Stimulated activated CD8-positive, alpha-beta memory T cell treated with anti-CD3 and anti-CD28 coated beads, Interleukin-7, amount 100 ng/mL, for 1 hour (primary cell): ENCODE data around the gene RNASEH2A.

Experiments
- DNase-seq, 2 donors: peaks; one replicate each; pipeline ENCODE4 v3.0.0-alpha.2; 2020; ENCODE audit warnings: low read depth in 2 of 2

The RNASEH2A gene

GRCh38 chr19:12859546-12859945 lies 53.2 kb downstream of the RNASEH2A start:
- DNase-seq: no peak
